ENCODE measurements around the gene SOWAHA.

Gene SOWAHA

DNA sequence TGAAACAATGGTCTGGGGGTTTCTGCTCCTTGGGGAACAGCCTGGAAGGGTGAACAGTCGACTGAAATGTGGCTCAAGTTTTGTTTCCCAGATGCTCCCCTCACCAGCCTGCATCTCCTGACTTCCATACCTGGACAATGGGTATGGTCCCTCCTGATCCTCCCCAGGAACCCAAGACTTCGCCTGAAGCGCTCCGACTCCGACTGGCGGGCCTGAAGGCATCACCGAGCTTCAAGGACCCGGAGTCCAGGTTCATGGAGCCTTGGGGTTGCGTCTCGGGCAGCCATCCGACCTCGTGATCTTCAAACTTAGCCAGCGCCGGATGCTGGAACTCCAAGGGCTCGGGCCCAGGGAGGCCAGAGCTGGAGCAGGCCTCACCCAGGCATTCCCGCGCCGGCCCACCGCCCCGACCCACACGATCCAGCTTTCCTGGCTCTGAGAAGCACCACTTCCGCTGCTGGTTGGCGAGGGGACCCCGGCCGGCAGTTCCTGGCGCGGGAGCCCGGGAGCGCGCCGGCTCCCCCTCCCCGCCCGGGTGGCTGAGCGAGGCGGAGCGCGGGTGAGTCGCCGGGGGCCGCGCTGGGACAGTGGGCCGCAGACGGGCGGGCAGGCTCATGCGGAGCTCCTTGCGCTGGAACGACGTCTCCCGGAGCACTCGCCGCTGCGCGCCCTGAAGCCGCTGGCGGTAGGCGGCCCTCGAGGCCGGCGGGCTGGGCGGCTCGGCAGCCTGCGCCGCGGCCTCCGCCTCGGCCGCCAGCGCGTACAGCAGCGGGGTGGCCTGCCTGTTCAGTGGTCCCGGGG, 12.1 kb downstream of the SOWAHA start:
- DNase-seq (ENCODE audit: low spot score) (no peak), FAIRE-seq (no peak)

DNA sequence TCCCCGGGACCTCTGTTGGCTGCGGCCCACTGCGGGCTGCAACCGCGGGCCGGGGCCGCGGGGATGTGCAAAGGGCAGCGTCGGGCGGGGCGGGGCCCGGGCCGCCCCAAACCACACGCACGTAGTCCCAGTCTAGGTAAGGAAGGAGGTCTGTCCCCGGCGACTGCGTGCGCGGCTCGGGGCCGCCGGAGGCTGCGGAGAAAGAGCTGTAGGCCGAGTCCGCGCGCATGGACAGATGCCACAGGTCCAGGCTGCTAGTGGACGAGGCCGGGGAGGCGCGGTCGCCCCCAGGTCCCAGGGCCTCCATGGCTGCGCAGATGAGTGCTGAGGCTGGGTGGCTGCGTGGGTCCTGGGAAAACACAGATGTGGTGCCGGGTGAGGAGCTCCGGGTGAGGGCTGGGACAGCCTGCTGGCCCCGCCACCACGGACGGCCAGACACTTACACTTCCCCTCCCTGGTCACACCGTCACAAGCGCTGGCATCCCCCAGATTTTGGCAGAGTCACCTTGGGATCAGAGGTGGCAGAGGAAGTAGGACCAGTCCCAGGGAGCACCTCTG, 12.8 kb downstream of the SOWAHA start:
- FAIRE-seq: no peak
- DNase-seq (ENCODE audit: low spot score): no peak

DNA sequence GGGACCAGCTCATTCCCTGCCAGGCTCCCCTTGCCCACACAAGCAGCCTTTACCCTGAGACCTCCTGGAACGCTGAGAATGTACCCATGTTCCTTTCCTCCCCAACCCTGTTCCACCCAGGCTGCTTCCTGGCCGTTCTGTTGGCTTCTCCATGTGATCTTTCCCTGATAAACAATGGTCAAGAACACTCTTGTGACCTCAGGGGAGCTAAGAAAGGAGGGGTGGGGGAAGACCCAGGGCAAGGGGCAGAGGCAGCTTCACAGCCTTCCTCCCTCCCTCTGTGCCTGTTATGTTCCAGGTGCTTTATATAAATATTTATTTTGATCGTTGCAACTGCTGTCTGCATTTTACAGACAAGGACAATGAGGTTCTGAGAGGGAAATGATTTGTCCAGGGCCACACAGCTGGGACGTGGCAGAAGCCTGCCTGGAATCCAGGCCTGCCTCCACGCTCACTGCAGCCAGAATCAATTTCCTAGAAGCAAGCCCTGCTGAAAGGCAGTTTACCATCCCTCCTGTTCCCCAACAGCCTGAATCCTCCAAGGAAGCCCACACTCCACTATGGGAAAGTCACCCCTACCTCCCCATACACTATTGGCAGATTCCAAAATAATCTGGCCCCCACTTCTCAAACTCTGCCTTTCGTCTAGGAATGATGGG, 13.5 kb downstream of the SOWAHA start:
- FAIRE-seq (peak; percentile 46), DNase-seq (ENCODE audit: low spot score) (no peak)

DNA sequence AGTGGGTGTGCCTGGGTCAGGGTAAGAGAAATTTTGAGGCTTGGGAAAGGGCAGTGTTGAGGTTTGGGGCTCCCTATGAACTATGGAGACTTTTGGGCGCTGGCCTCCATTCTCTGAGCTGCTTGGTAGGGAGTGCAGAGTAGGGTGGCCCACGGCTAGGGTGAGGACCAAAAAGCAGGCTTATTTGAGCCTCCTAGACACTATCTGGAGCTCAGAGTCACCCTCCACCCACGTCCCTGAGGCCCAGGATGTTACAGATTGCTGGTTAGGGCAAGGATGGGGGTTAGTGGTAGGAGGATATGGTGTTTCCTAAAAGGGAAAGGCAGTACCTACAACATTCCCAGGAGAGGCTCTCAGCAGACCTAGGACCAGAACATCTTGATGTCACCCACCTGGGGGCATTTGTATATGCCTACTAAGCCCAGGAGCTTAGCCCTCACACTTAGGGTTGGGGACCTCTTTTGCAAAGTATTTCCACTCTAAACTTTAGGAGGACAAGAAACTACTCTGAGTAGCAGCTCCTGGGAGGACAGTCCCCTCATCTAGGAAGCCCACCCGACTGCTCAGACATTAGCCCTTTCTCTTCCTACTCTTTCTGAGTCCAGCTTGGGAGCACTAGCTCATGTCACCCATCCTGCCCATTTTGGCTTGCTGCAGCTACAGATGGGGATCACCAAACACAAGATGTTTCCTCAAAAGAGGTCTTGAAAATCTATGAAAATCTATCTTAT, 15.0 kb downstream of the SOWAHA start:
- DNase-seq (ENCODE audit: low spot score): no peak
- FAIRE-seq: peak; percentile 48

DNA sequence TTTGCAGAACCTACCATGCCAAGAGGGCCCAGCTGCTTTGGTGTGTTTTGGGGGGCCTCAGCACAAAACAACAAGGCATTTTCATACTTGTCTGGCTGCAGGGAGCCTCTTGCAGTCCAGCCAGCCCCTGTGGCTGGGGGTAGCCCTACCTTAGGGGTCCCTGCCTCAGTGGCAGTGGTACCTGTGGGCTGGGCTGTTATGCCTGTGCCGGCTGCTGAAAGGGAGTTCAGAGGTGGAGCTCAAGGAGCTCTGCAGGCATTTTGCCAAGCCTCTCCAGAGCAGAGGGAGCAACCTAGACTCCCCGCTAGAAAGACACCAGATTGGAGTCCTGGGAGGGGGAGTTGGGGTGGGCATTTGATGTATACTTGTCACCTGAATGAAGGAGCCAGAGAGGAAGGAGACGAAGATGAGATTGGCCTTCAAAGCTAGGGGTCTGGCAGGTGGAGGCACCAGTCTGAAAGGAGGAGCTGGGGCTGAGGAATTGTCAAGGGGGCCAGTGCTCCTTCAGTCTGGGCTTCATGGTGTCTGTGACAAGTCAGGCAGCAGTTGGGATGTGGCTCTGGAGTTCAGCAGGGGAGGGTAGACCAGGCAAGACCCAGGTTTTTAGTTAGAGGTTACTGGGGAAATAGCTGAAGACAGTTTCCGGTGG, 15.9 kb downstream of the SOWAHA start:
- DNase-seq (ENCODE audit: low spot score): no peak
- peak; percentile 46 for FAIRE-seq

DNA sequence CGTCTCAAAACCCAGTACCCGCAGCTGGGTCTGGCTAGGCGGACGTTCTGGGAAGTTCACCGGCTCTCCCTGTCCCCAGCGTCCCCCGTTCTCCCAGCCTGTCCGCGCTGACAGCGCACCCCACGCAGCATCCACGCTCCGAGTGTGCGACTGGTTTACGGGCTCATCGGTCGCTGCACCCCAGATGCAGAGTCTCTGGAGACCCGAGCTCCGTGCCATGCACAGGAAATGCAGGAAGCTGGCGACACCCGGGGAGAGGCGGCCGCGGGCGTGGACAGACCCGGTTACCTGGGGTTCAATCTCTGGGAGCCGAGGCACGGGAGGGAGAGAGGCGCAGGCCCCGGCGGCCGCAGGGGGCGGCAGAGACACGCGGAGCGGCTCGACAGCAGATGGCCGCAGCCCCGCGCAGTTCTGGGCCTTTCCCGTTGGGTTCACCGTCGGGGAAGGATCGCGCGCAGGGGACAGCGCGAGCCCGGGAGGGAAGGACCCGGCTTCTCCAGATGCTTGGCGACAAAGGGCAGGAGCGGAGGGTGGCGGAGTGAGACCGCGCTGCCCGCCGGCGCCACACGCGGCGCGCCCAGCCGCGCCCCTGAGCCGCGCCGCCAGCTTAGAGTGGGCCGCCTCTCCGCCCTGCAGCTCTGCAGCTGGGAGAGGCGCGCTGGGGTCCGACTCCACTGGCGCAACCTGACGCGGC, 16.8 kb downstream of the SOWAHA start:
- peak; percentile 95 for DNase-seq (ENCODE audit: low spot score)

DNA sequence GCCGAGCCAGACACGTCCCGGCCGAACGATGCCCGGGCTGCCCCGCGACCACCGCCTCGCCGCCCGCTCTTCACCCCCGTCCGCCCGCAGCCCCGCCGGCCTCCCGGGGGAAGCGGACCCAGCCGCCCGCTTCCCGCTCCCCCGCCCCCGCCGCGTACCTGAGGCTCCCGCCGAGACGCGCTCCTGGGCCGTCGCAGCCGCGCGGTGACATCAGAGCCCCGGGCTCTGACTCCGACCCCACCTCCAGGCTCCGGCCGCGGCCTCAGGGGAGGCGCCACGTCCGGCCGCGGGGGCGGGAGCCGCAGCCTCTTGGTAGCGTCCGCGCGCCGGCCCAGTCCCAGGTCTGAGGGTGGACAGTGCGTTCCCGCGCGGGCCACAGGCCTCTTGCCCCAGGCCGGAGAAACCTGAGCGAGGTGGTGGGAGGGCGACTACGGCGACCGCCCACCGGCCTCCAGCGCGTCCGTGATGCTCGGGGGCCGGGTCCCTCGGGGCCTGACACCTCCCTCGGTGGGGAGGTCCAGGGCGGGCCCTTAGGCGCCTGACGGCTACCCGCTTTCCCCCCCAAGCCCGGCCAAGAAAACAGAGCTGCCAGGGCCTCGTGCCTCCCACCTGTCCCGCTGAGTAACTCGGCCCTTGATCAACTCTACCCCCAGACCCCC, 17.5 kb downstream of the SOWAHA start, which contains the start of gene SHROOM1:
Gene SHROOM1, minus strand, starts transcription at position 212 of the 659 bp plus-strand sequence. CDS start 4,507 bp downstream, outside the sequence.
- FAIRE-seq (no peak), DNase-seq (ENCODE audit: low spot score) (peak; percentile 88)

More for the DNA sequence above, 16.8 kb downstream of the SOWAHA start:
- FAIRE-seq: peak; percentile 56

DNA sequence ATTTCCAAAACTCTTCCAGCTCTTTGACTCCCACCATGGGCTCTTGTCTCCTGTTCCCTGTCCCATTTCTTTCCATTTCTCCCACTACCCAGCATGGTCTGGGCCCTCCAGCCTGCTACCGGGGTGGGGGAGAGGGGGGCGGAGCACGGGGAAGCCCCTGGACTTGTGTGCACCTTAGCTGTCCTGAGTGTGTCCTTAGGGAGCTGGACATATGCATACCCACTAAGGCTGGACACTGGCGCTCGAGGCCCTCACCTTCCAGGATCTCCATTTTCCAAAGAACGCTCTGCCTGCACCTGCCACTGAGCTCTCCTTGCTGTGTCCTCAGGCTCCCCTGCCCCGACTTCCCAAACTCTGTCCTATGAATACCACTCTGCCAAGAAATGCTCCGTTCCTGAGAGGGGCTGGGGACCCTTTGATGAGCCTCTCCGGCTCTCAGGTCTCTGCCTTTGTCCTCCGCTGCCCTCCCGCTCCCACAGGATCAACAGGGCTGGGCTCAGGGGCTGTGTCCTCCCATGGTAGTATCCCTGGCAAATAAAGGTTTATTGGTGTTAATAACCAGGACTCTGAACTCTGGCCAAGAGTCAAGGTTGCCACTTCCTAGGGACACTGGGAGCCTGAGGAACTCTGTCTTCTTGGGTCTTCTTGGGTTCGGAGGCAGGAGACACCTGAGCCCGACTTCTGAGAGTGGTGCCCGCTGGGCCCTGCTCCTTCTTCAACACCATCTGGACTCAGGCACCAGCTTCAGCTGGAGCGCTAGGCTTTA, 18.2 kb downstream of the SOWAHA start:
- DNase-seq (ENCODE audit: low spot score) (no peak), FAIRE-seq (no peak)

DNA sequence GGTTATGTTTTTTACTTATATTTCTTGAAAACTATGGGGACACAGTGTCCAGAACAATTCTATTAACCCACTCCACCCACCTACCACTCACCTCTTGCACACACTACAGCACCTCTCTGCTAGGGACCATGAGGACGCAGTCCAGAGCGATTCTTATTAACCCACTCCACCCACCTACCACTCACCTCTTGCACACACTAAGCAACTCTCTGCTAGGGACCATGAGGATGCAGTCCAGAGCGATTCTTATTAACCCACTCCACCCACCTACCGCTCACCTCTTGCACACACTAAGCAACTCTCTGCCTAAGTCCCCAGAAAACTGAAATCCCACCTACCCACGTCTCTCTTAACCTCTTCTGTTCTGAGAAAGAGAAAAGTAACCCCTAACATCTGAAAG, 19.5 kb downstream of the SOWAHA start:
- FAIRE-seq (no peak), DNase-seq (ENCODE audit: low spot score) (no peak)

DNA sequence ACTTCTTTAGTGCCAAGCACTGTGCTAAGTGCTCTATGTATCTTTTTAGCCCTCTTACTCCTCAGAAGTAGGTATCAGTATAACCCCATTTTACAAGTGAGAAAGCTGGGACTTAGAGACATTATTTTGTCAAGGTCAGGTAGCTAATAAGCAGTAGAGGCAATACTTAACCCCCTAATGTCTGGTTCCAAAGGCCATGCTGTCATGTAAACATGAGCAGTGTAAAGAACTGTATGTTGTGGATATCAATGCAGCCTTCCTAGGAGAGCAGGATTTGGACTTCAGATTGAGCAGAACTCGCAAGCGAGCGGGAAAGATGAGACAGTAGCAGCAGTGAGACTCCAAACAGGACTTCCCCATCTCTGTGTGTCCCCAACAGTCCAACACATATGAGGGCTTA, 21.0 kb downstream of the SOWAHA start:
- no peak for DNase-seq (ENCODE audit: low spot score)
- no peak for FAIRE-seq

DNA sequence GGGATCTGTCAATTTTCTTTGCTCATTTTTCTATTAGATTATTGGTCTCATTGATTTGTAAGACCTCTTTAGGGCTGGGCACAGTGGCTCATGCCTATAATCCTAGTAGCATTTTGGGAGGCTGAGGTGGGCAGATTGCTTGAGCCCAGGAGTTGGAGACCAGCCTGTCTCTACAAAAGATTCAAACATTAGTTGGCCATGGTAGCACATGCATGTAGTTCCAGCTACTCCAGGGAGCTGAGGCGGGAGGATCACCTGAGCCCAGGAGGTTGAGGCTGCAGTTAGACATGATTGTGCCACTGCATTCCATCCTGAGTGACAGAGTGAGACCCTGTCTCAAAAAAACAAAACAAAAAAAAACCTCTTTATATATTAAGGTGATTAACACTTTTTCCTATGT, 23.8 kb downstream of the SOWAHA start:
- no peak for FAIRE-seq
- DNase-seq (ENCODE audit: low spot score): no peak

DNA sequence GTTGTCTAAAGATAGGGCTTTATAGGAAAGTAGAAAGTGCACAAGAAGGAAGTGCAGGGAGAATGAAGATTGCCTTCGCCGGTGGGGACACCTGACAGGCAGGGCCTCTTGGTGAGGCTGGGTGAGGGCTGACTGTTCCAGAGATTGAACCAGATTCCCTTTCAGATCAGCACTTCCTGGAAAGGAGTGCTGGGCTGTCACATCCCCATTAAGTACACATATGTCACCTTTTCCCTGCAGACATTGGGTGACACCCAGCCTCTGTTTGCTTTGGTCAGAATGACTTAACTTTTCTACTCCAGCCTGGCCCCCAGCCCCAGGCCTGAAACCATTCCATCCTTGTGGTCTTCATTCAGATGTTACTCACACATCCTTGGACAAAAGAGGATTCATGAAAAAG, 24.8 kb downstream of the SOWAHA start:
- no peak for FAIRE-seq
- no peak for DNase-seq (ENCODE audit: low spot score)

DNA sequence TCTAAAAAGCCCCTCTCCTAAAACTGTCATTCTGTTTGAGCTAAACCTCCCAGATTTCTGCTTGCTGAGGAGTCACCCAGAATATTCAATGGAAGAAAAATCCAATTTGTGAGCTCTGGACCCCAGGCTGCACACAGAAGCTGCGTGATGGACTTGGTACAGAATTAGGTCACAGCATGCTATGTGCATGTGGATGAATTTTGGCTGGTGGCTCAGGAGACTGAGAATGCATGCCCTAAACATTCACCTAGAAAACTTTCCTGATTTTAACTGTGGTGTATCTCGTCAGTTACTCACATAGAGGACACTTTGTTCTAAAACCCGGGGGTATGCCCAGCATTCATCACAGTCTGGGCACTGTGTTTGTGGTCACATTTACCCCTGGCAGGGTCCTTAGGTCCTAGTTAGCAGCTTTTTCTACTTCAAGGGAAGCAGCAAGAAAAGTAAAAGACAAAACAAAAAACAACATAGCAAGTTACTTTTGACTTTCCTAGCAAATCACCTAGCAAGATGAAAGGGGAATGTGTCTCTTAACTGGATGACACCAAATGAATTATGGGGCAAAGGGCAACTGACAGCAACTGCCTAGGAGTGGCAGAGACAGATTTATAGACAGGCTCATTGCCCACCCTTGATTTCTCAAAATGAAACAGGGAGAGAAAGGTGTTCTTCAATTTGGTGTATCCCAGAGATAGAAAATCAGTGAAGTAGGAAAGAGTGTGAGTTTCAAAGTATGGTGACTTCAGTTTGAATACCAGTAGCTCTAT, 25.6 kb downstream of the SOWAHA start:
- DNase-seq (ENCODE audit: low spot score) (no peak), FAIRE-seq (no peak)

DNA sequence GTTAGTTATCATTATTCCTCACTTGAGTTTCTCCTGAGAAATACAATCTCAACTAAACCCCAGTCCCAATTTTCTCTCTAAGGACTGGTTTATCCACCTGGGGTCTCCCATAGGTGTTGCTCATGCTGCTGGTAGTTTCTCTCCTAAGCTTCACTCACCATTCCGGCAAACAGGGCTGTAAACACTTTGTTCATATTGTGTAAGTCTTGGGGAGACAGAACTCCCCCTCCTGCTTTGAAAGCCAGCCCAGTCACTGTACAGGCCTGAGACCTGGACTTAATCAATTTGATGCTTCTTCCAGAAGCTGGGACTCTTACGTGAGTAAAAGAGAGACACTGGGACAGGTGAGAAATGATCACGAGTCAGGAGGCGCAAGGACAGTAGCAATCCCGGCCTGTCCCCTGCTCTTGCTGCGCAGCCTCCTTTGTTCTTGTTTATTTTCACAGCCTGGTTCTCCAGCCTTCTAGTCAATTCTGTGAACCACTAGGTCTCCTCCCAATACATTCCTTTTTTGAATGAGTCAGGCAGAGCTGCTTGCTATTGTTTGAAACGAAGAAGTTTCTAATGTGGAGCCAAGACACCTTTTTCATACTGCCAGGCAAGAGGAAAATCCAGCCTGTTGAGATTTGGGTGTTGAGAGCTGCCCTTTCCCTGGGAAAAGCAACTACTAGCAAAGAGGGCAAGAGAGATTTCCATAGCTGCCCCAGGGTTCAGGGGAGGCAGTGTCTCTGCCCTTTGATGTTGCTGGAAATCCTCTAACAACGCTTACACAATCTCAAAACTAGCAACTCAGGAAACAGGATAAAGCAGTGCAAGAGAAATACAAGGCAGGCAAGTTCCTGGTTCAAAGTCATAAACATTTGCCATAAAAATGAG, 26.6 kb downstream of the SOWAHA start:
- FAIRE-seq (no peak), DNase-seq (ENCODE audit: low spot score) (peak; percentile 29)

DNA sequence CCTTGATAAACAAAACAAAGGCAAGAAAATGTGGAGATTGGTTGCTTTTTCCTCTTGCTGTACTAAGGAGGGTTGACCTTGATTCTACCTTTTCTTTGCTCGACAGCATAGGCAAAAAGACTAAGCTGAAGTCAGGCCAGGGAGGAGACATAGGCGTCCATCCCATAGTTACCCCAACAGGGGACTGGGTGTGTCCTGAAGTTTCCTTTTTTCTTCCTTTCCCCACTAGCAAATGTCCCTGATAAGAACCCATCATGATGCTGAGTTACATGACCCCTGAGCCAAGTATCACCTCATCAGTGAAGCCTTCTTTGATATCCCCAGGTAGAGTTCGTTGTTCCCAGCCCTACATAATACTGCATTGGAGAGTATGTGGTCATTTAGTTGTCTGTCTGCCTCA, 27.2 kb downstream of the SOWAHA start:
- FAIRE-seq: no peak
- DNase-seq (ENCODE audit: low spot score): no peak

DNA sequence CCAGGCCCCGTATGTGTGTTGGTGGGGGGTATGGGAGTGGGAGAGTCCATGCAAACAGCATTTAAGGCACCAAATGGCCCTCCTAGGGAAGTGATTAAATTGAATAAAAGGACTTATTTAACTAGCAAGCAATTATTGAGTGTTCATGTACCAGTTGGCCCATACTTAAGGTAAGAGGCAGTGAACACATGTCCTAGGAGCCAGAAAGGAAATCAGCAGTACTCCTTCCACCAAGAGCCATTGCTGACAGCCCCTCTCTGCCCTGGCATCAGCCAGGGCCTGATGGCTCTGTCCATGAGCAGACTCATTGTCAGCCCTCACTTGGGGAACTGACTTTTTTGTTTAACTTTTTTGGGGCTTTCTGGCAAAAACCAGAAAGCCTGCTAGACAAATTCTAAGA, 27.8 kb downstream of the SOWAHA start:
- DNase-seq (ENCODE audit: low spot score) (no peak), FAIRE-seq (no peak)

DNA sequence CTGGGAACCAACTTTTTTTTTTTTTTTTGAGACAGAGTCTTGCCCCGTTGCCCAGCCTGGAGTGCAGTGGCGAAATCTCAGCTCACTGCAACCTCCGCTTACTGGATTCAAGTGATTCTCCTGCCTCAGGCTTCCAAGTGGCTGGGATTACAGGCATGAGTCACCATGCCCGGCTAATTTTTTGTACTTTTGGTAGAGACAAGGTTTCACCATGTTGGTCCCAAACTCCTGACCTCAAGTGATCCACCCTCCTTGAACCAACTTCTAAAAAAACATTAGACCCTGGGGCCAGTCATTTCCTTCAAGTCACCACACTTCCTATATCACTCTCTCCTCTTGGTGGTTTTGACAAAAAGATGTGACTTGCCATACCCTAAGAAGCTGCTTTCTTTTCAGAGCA, 28.2 kb downstream of the SOWAHA start:
- DNase-seq (ENCODE audit: low spot score): no peak

DNA sequence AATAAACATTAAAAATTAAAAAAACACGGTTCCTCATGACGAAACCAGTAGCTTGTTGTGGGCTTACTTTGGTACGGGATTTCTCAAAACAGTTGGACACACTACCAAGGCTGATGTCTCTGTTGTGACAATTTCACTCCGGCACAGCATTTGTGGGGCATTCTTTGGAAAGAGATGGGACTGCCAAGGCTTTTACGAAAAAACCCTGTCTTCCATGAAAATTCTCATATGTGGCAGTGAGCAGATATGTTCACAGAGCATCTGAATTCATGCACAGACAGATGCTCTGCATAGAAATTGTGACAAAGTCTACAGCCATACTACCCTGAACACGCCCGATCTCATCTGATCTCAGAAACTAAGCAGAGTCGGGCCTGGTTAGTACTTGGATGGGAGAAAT, 35.2 kb downstream of the SOWAHA start:
- no peak for FAIRE-seq
- DNase-seq (ENCODE audit: low spot score): no peak

More for the DNA sequence above, 28.2 kb downstream of the SOWAHA start:
- no peak for FAIRE-seq

All from urothelium cell line (cell line).